Erythroblast (primary cell): Measurements from ENCODE around the gene KCNG2.

Experiments
- GATA1 ChIP-seq: IDR thresholded peaks from 2 replicates; pipeline ENCODE4 v1.6.1; 2011; ENCODE audit warnings: low read depth, mild to moderate bottlenecking, control low read depth, low read length, moderate library complexity
- POLR2A ChIP-seq: IDR thresholded peaks from 2 replicates; pipeline ENCODE4 v1.6.1; 2011; ENCODE audit warnings: mild to moderate bottlenecking, low read length

- TF ChIP-seq POLR2A (no peak), GATA1 (no peak)
Observed at GRCh38 chr18:79884294-79884962, 86.7 kb downstream of the KCNG2 start.
